Left ventricle myocardium inferior (tissue), 1 donor: ENCODE results near the gene ANKRD6. TPM values are rescaled to one million over a fixed set of nuclear protein-coding genes. Genes with fewer than 3 reads are reported as not detected.

Source experiments
- DNase-seq: peaks from one replicate; pipeline ENCODE4 v3.0.0-alpha.2; 2020
- H3K27ac ChIP-seq: fragments of 200-600 bp; replicated peaks from 2 replicates; pipeline ENCODE4 v1.8.0; 2021
- H3K27me3 ChIP-seq: fragments of 200-600 bp; 2 replicates; pipeline ENCODE4 v1.8.0; 2021; ENCODE audit warnings: low read depth
- H3K36me3 ChIP-seq: fragments of 200-600 bp; 2 replicates; pipeline ENCODE4 v1.8.0; 2021
- H3K4me1 ChIP-seq: fragments of 200-600 bp; 2 replicates; pipeline ENCODE4 v1.8.0; 2021
- H3K4me3 ChIP-seq: fragments of 200-600 bp; 2 replicates; pipeline ENCODE4 v1.8.0; 2021; ENCODE audit warnings: mild to moderate bottlenecking, moderate library complexity
- H3K9me3 ChIP-seq: fragments of 200-600 bp; replicated peaks from 2 replicates; pipeline ENCODE4 v1.8.0; 2021
- CTCF ChIP-seq: fragments of 200-600 bp; IDR thresholded peaks from 2 replicates; pipeline ENCODE4 v1.8.0; 2021; ENCODE audit warnings: antibody characterized with exemption, mild to moderate bottlenecking, borderline replicate concordance
- intact Hi-C: fragments of 100-400 bp; cut with micrococcal nuclease; formaldehyde crosslinking; loops from one replicate; pipeline ENCODE4 v1.11.0; 2022
- long read RNA-seq: library from polyadenylated mRNA; unstranded; transcript quantifications from one replicate; pipeline ENCODE4 v2.0.0, GENCODE V29; 2021
- total RNA-seq: library from RNA; stranded (reverse); fragmentation: NEBNext Ultra II Directional; extraction: Animal tissue kit (Norgen Biotek cat#: 25700); gene quantifications from one replicate; pipeline ENCODE4 v1.2.1, GENCODE V29; 2021
- donor health status: DM: no; HTN: yes; CAD: no; lungs with severe emphysema.

ANKRD6 gene
- total RNA-seq: 11.1 TPM
- long read RNA-seq, full-length matches to known transcripts: 8 of 23 reads
- long read RNA-seq, partial matches to known transcripts: 1 of 23 reads
- long read RNA-seq, other reads (novel, unspliced or antisense): 14 of 23 reads

- peak within 1 kb of the TSS; percentile 42 for H3K27ac ChIP-seq
Observed at GRCh38 chr6:89432875-89433251, at the start of gene ANKRD6. Gene ANKRD6, plus strand, starts transcription at chr6:89433152. Its CDS starts 133,825 bp downstream, at chr6:89566977.

GRCh38 chr6:89385156-89385667 is 47.7 kb upstream of the ANKRD6 start:
- Histone ChIP-seq H3K36me3 (no peaks in the 10 kb centered on the region), H3K4me1 (peaks cover 20% of the 10 kb centered on the region), H3K9me3 (no peaks in the 10 kb centered on the region), H3K4me3 (no peak overlapping the region), H3K27ac (no peak overlapping the region), H3K27me3 (no peaks in the 10 kb centered on the region)
- intact Hi-C loops: no loop called here
- TF ChIP-seq CTCF: no peak
- no peak for DNase-seq

More at GRCh38 chr6:89432875-89433251, at the start of gene ANKRD6:
- no peaks in the 10 kb centered on the region for H3K36me3 ChIP-seq
- DNase-seq: peak; percentile 79
- intact Hi-C loops: loop anchor here (5.0 kb wide), 1 partner anchor 179 kb away; no protein-coding TSS in a partner anchor
- H3K4me1 ChIP-seq: peaks cover 30% of the 10 kb centered on the region
- TF ChIP-seq CTCF: peak; percentile 91
- no peaks in the 10 kb centered on the region for H3K9me3 ChIP-seq
- H3K27me3 ChIP-seq: no peaks in the 10 kb centered on the region
- peak within 1 kb of the TSS; percentile 93 for H3K4me3 ChIP-seq

- Histone ChIP-seq H3K4me3 (no peak overlapping the region), H3K27me3 (no peaks in the 10 kb centered on the region), H3K4me1 (peaks cover 18% of the 10 kb centered on the region), H3K9me3 (no peaks in the 10 kb centered on the region), H3K36me3 (no peaks in the 10 kb centered on the region), H3K27ac (no peak overlapping the region)
- intact Hi-C loops: no loop called here
- no peak for DNase-seq
- no peak for TF ChIP-seq CTCF
Observed at GRCh38 chr6:89385846-89386245, 47.1 kb upstream of the ANKRD6 start.

GRCh38 chr6:89386917-89387491 is 45.9 kb upstream of the ANKRD6 start:
- Histone ChIP-seq H3K27me3 (no peaks in the 10 kb centered on the region), H3K4me3 (no peak overlapping the region), H3K36me3 (no peaks in the 10 kb centered on the region), H3K4me1 (peaks cover 18% of the 10 kb centered on the region), H3K9me3 (no peaks in the 10 kb centered on the region), H3K27ac (no peak overlapping the region)
- DNase-seq: no peak
- TF ChIP-seq CTCF: no peak
- intact Hi-C loops: no loop called here

GRCh38 chr6:89387516-89388201 is 45.3 kb upstream of the ANKRD6 start:
- peaks cover 24% of the 10 kb centered on the region for H3K4me1 ChIP-seq
- DNase-seq: no peak

More at GRCh38 chr6:89387516-89388201, 45.3 kb upstream of the ANKRD6 start:
- H3K4me3 ChIP-seq: no peak overlapping the region
- no peak overlapping the region for H3K27ac ChIP-seq
- no peaks in the 10 kb centered on the region for H3K9me3 ChIP-seq
- no peak for TF ChIP-seq CTCF
- intact Hi-C loops: no loop called here
- H3K36me3 ChIP-seq: no peaks in the 10 kb centered on the region
- H3K27me3 ChIP-seq: no peaks in the 10 kb centered on the region
